ENCODE data around the gene SFMBT2.

GRCh38 chr10:7389346-7389745 lies 21.5 kb downstream of the SFMBT2 start:
- TF ChIP-seq SMC3 (IDR thresholded peaks at IDR 0.05): no peak
- TF ChIP-seq EP300 (IDR thresholded peaks at IDR 0.05): no peak
